Measurements from ENCODE around the gene TRPM6.
"Not testable (repeated sequence)": the region's sequence is repeated elsewhere in the genome, so short reads cannot be mapped to it uniquely, and the experiment has no call there.

TRPM6 gene, protein sequence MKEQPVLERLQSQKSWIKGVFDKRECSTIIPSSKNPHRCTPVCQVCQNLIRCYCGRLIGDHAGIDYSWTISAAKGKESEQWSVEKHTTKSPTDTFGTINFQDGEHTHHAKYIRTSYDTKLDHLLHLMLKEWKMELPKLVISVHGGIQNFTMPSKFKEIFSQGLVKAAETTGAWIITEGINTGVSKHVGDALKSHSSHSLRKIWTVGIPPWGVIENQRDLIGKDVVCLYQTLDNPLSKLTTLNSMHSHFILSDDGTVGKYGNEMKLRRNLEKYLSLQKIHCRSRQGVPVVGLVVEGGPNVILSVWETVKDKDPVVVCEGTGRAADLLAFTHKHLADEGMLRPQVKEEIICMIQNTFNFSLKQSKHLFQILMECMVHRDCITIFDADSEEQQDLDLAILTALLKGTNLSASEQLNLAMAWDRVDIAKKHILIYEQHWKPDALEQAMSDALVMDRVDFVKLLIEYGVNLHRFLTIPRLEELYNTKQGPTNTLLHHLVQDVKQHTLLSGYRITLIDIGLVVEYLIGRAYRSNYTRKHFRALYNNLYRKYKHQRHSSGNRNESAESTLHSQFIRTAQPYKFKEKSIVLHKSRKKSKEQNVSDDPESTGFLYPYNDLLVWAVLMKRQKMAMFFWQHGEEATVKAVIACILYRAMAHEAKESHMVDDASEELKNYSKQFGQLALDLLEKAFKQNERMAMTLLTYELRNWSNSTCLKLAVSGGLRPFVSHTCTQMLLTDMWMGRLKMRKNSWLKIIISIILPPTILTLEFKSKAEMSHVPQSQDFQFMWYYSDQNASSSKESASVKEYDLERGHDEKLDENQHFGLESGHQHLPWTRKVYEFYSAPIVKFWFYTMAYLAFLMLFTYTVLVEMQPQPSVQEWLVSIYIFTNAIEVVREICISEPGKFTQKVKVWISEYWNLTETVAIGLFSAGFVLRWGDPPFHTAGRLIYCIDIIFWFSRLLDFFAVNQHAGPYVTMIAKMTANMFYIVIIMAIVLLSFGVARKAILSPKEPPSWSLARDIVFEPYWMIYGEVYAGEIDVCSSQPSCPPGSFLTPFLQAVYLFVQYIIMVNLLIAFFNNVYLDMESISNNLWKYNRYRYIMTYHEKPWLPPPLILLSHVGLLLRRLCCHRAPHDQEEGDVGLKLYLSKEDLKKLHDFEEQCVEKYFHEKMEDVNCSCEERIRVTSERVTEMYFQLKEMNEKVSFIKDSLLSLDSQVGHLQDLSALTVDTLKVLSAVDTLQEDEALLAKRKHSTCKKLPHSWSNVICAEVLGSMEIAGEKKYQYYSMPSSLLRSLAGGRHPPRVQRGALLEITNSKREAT (N-terminal part only)

DNA sequence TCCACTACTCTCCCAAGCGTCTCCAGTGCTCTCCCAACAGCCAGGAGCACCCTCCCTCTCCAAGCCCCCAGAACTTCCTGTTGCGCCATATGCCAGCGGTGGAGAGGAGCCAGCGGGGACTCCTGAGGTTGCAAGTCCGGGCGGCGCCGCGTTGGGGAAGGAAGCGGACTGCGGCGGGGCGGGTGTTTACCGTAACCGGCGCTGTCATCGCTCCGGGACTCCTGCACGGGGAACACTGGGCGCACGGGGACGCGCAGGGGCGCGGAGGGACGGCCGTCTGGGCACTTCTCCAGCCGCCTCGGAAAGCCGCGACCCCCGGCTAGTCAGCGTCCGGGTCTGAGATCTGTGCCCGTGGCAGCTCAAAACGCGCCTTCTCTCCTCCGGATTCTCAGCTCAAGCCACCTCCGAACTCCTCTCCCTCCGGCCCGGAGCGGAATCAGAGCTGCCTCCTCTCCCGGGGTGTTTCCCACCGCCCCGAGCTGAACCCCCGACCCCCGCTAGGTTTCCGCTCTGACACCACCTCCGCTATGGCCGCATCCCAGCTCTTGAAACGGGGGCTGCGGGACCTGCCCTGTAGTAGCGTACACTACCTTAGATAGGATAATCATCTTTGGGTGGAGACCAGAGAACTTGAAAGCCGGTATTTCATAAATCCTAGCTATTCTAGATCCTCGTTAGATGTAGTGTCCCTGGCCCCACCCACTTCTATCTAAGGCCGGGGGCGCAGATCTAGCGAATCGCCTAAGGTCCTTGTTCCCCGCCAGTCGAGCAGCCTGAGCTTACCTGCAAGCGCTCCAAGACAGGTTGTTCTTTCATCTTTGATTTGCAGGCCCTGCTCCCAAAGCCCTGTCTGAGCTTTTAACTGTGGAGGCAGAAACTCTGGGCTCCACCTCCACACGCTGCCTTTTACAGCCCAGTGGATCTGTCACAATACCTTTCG is at the start of gene TRPM6:
Gene TRPM6, minus strand, starts transcription at position 881 of the 940 bp plus-strand sequence. Its CDS starts 65 bp downstream, at position 816.
- DNase-seq = peak; percentile 60

DNA sequence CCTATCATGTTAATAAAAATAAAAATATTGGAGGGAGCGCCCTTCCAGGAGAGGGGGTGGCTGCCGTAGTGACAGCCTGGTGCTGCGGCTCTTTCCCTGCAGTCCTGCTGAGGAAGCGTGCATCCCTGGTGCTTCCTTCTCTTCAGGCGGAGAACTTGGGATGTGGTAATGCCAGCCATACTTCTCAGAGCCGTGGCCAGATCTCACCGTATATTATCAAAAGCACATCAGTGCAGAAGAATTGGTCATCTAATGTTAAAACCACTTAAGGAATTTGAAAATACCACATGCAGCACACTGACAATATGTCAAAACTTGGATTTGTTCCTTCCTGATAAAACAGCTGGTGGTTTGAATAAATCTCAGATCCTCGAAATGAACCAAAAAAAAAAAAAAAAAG is 47.3 kb upstream of the TRPM6 start:
- DNase-seq = no peak

DNA sequence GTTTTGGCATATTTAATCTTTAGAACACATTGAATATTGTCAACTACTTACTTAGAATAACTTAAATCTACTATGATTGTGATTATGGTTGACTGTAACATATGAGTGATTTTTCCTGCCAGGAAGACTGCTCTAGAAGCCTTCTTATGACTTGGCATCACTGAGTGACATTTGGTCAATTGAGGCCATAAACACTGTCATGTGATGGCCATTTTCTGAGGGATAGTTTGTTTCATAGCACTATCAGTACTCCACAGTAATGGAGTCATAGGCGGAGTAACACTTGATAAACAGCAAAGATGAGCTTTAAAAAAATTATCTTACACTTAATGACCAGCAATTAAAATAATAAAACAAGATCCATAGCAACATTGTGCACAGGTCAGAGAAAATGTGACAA is 34.0 kb upstream of the TRPM6 start:
- no peak for DNase-seq

DNA sequence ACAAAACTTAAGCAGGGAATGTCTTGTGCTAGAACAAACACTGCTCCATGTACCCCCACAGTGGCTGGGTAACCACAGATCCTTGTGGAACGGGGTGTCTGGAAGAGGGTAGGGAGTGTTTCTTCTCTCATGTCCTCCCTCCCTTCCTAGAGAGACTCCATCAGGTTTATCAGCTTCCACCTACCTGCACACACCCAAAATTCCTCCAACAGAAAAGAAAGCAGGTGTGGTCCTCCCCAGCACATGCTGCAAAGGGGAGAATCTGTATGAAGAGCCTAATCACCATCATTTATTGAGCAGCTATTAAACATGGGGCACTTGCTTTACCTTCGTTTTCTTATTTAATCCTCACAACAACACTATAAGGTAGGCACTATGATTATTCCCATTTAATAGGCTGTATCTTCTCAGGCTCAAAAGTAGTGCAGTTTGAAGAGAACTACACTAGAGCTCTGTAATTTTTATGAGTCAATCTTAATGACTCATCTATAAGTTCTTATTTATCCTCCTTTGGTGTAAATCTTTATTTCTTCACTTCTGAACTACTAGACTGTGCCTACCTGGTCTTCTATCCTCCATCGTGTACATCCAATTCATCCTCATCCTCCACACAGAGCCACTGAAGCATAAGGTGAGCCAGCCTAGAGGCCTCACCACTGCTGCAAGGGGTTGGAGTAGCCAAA is 33.4 kb upstream of the TRPM6 start:
- DNase-seq = no peak

DNA sequence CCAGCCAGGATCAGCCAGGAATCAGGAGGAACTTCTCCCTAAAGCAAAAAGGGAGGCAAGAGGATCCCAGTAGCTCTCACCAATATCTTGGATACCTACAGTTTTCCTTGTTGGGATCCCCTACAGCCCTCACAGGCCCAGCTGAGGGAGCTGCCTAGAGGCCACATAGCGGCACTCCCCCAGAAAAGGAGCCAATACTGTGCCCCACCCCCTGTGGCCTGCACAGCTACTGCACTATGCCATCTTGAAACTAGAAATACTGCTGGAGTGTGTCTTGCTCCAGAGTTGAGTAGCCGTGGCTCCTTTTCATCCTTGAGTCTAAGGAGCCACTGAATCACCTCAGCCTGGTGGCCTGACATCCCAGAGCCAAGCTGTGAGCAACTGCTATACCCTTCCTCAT is 22.3 kb upstream of the TRPM6 start:
- no peak for DNase-seq

DNA sequence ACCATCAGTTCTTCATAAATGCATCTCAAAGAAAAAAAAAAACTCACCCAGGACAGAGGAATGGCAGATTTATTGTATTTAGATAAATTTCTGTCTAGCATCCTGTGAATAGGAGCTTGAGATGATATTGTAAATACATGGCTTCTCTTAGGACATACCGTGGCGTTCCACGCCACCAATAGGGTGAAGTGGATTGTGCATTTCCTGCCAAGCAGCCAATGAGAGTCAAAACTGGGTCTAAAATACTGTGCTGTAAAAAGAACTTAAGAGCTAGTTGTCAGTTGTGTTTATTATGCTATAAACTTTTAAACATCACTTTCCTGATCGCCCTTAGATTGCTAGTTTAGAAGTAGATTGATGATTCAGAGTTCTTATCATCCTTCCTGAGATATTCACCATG is 20.9 kb upstream of the TRPM6 start:
- no peak for DNase-seq

DNA sequence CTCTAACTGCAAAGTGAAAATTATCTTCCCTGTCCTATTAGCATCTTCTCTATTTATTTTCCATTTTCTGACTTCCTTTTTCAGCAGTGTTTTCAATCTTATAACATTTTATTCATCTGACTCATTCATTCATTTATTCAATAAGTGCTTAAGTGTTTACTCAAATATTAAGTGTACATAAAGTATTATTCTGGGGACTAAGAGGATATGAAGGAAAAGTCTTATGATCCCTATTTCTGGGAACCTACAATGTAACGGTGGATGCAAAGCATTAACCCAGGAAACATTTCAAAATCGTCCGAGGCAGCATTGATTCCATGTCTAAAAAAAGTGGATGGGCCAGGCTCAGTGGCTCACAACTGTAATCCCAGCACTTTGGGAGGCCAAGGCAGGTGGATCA is 19.4 kb upstream of the TRPM6 start:
- DNase-seq = no peak

DNA sequence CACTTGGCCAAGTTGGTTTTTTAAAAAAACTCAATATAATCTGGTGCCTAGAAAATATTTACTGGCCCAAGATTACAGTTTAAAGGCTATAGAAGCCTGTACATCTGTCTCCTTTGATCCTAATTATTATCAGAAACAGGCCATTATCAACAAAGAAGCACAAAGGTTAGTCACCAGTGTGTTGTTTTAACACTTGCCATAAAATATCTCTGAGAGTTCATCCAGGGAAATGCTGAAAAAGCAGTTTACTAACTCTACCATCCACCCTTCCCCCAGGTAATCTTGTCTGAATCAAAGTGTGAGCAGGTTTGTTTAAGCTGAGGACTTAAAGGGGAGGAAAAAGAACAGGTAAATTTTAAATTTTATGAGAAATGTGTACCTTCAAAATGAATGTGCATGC is 13.3 kb upstream of the TRPM6 start:
- DNase-seq = no peak

DNA sequence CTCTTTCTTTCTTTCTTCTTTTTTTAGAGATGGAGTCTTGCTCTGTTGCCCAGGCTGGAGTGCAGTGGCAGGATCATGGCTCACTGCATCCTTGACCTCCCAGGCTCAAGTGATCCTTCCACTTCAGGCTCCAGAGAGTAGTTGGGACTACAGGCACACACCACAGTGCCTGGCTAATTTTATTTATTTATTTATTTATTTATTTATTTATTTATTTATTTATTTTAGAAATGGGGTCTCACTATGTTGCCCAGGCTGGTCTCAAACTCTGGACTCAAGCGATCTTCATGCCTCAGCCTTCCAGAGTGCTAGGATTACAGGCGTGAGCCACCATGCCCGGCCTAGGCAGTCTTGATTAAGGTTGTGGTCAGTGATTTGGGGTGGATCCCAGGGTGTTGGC is 728 bp upstream of the TRPM6 start:
- DNase-seq = not testable (repeated sequence)

DNA sequence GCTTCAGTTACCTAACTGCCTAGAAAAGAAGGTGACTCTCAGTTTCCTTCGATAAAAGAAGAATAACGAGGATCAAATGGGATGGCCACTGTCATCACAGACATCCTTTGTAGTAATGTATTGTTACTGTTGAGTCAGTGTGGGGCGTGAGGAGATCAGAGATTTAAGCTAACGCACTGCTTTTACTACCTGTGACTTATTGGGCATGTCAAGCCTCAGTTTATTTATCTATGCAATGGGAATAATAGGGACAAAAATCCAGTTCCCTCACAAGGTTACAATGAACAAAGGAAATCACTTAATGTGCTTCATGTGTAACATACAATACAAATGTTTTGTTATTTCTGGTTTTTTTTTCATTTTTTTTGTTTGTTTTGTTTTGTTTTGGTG is 255 bp upstream of the TRPM6 start:
- no peak for DNase-seq

DNA sequence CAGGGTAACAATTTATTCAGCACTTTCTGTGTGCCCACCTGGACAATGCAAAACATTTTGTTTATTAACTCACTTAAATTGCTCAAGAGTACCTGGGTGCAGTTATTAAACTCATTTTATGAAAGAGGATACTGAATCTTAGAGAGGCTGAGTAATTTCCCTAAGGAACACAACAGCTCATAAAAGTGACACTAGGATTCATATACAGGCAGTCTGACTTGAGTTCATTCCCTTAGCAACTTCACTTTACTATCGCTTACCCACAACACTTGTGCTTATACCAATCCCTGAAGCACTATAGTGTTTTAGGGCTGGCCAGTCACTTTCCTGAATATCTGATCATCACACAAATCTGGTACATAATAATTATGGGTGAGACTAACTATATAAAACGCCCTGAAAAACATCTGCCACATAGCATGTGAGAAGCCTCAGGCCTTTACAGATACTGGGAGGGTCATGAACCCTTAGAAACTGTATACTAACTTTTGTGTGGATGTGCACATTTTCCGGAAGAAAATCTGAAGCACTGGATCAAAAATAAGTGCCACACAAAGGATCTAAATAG is 11.3 kb downstream of the TRPM6 start:
- no peak for DNase-seq

DNA sequence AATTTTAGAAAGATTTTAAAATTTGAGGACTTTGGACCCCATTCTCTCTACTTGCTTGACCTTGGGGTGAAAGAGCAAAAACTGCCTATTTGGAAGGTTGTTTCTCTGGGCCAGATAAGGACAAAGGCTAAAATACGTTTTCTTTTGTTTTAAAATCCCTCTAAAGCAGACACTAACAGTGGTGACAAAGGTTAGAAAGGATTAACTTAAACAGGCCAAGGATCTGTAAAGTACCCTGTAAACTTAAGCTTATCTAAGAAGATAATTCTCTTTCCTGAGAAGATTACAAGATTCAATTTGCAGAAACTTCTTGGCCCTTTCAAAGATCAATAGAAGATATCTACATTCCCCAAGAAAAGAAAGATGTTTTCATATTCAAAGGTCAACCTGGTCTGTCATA is 12.1 kb downstream of the TRPM6 start:
- DNase-seq = no peak

DNA sequence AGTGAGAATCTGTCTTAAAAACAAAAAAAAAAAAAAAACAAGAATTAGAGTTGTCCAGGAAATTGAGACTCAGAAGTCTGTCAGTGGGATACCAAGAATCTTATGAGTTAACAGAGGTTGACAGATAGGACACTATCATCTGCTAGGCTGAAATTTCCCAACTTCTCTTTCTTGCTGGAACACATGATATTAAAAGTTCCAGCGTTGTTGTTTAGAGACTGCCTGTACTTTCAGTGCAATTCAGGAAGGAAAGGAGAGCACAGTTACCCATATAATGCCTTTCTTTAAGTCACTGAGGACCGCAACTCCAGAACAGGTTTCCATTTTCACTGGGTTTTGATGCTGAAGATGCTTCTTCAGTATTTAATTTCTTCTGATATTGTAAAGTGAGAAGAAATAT is 13.5 kb downstream of the TRPM6 start:
- no peak for DNase-seq

DNA sequence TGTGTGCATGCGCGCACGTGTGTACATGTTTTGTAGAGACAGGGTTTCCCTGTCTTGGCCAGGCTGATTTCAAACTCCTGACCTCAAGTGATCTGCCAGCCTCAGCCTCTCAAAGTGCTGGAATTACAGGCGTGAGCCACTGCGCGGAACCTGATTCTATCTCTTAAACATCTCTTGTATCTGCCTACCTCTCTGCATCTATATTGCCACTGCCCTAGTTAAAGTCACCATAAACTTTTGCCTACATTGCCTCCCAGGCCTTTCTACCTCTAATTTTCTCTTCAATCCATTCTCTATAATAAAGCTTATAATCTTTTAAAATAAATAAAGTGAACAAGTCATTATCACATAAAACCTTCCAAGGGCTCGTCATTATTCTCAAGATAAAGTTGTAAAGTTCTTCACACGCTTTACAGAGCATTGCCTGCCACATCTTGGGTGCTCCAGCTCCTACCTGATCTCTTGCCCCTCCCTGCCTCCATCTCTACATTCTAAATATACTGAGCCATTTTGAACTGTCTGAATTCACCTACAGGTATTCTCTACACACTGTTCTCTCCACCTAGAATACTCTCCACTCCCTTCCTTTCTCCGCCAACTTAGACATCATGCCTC is 15.0 kb downstream of the TRPM6 start:
- no peak for DNase-seq

DNA sequence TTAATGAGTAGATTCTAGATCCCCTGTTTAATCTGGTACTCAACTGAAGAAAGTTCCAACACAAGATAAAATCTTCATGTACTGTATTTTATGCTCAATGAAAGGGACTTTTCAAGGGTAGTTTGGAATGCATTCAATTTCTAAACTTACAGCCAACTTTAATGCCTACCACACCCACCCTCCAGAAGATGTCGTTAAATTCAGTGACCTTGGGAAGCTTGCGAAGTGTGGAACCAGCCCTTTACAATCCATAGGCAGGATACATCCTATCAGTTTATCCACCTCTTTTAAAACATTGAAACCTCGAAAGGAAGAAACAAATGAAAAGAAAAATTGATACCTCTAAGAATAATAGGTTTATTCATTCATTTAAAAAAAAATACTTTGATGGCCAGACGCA is 20.2 kb downstream of the TRPM6 start:
- DNase-seq = no peak

DNA sequence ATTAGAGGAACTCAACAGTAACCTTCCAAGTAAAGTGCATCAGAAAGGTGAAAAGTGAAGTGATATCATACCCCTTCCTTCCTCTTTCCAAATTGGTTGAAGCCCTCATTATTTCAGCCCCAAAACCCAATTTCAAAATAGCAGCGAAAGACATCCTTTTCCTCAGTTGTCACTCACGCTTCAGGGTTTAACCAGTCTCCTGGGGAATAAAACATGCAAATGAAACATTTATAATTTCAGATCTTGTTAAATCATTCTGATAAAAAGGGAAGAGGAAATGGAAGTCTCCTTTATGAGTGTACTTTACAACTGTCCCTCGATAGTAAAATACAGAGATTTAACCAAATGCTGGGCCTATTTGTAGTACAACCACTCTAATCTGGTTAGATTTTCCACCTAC is 22.5 kb downstream of the TRPM6 start:
- no peak for DNase-seq

DNA sequence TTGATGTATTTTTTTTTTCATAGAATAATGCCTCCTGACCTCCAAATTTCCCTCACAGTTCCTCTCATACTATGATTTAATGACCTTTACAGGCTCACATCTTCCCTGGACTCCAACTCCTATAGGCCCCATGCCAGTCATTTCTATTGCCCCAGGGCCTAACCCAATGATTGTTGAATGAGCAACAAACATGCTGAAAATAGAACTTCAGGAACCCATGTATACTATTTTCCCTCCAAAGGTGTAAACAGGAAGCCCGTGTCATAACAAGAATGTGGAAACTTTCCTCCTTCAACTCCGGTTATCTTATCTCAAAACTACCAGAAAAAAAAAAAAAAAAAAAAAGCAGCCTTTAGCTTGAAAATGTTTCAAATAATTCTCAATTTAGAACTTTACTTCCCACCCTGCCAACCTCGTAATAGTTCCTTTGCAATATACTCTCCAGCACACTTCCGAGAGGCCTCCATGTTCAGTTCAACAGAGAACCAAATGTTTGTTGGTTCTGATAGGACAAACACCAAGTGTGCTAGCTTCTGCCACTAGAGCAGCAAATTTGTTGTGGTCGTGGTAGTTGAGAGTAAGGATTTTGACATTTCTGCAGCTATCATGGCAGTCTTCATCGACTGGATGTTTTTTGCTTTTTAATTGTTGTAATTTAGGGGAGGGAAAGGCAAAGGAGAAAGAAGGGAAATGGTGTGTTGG is 25.8 kb downstream of the TRPM6 start:
- no peak for DNase-seq

DNA sequence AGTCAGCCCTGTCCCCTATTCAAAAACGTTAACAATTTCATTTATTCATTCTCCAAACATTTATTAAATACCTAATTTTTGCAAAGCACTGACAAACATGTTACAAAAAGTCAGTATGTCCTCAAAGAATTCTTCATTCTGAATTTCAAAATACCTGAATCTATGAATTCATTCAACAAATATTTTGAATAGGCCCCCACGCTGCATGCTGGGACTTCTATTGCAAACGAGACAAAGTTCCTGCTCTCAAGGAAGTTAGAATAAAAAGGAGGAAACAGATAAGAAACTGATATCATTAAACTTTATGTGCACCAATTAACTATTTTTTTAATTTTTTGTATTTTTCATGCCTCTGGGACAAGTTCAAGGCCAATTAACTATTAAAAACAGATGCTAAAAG is 26.6 kb downstream of the TRPM6 start:
- DNase-seq = no peak

DNA sequence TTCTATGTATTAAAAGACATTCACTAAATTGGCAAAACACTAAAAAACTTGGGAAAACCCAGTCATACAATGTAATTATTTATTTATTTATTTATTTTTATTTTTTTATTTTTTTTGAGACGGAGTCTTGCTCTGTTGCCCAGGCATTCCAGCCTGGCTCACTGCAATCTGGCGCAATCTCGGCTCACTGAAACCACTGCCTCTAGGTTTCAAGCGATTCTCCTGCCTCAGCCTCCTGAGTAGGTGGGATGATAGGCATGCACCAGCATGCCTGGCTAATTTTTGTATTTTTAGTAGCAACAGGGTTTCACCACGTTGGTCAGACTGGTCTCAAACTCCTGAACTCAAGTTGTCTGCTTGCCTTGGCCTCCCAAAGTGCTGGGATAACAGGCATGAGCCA is 27.5 kb downstream of the TRPM6 start:
- DNase-seq = not testable (repeated sequence)

DNA sequence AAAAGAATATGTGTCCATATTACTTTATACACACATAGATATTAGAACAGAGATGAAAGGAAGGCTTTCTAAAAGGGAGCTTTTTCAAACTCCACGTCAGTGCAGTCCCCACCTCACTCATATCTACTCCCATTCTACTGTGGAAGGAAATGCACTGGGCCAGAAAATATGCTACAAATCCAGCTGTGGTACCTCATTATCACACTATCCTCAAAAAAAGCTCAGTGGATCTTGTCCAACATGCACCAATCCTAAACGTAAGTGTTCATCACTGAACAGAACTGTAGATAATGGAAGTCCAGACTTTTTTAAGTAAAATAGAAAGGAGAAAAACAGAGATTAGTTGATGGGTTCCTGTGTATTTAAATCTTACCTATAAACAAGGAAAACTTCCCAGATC is 27.9 kb downstream of the TRPM6 start:
- no peak for DNase-seq

Measured in NCI-H1092 (cell line).